ENCODE results near the gene KASH5. TPM values are rescaled to one million over a fixed set of nuclear protein-coding genes. Genes with fewer than 3 reads are reported as not detected.
"Not testable (repeated sequence)": the region's sequence is repeated elsewhere in the genome, so short reads cannot be mapped to it uniquely, and the experiment has no call there.

Gene KASH5
- polyA plus RNA-seq, 5 donors = not detected

GRCh38 chr19:49436381-49437017 is 48.5 kb downstream of the KASH5 start:
- DNase-seq = no peak

DNA sequence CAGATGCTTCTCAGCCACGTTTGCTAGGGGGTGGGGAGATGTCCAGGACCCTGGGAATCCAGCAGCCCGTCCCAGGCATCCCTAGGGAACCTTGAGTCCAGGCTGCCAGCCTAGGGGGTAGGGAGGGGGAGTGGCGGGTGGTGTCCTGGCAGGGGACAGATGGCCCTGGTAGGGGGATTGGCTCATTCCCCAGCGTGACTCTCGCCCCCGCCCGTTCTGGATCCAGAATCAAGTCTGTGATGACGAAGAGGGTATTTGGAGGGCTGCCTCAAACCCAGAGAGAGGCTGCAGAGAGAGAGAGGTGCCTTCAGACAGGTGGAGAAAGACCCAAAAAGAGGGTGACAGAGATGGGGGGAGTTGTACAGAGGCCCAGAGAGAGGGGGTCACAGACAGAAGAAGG is 49.2 kb downstream of the KASH5 start:
- DNase-seq = no peak

- no peak for DNase-seq
Measured at GRCh38 chr19:49438261-49438660, 50.2 kb downstream of the KASH5 start.

- no peak for DNase-seq
Measured at GRCh38 chr19:49439836-49440235, 51.8 kb downstream of the KASH5 start.

DNA sequence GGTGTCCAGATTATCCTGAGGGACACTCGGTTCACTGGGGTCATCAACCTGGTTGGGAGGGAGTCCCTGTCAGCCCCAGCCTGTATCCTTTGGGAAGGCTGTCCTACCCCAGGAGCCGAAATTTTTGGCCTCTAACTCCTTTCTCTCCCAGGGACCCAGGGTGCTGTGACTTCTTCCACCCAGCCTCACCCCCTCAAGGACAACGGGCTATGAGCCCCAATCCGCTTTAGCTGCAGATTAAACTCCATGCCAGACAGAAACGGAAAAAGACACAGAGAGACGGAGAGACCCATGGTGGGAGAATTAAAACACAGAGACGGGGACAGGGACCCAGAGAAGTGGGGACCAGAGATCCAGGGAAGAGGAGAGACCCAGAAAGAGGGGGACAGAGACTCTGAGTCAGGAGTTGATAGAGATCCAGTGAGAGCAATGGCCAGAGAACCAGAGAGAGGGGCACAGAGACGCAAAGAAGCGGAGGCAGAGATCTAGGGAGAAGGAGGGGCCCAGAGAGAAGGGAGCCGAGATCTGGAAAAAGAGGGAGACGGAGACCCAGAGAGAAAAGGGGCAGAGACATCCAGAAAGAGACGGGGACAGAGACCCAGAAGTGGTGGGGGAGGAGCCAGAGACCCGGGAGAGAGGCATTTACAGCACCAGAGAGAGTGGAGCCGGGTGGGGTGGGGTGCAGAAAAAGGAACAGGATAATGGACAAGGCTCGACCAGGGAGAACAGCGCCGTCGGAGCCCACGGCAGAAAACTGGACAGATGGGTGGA is 52.6 kb downstream of the KASH5 start:
- DNase-seq = no peak

GRCh38 chr19:49441210-49441959 is 53.3 kb downstream of the KASH5 start, which contains the start of gene SLC17A7:
Gene SLC17A7, minus strand, starts transcription at chr19:49441527. Its CDS starts 148 bp downstream, at chr19:49441379.
- no peak for DNase-seq

DNA sequence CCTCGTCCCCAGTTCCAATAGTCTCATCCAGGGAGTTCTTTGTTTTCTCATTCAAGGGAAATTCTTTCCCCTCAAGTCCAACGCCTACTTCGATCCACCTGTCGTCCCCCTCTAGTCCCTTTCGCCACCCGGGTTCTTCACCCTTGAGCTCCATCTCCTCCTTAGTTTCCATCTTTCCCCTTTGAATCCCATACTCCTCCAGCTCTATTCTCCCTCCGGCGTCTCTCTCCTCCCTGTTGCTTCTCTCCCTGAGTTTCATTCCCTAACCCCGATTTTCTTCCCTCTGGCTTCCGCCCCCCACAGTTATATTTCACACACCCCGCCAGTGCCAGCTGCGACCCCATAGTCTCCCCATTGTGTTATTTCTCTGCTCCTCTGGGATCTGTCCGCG is 53.9 kb downstream of the KASH5 start:
- no peak for DNase-seq

DNA sequence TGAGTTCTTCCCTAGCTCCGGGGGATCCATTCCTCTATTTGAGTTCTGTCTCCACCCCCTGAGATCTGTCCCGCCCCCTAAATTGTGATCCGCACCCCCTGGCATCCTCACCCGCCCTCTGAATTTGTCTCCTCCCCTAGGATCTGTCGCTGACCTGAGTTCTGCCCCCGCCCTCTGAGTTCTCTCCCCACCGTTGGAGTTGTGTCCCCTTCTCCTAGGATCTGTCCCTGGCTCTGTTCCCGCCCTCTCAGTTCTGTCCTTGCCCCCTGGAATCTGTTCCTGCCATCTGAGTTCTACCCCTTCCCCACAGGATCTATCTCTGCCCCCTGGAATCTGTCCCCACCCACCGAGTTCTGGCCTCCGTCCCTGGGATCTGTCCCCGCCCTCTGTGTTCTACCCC is 54.3 kb downstream of the KASH5 start:
- no peak for DNase-seq

DNA sequence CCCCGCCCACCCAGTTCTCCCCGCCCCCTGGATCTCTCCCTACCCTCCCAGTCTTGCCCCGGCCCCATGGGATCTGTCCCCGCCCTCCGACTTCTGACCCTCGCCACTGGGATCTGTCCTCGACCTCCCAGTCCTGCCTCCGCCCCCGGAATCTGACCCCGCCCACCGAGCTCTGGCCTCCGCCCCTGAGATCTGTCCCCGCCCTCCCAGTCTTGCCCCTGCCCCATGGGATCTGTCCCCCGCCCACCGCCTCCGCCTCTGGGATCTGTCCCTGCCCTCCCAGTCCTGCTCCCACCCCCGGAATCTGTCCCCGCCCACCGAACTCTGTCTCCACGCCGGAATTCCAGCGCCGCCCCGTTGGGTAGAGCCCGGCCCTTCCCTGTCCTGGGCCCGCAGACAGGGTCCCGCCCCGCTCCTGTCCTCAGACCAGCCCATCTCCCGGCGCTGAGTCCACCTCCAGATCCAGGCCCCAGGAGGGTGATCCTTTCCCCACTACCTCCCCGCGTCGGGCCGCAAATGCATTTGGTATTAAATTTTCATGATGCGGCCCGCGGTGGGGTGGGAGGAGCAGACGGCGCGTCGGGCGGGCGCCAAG is 54.8 kb downstream of the KASH5 start:
- DNase-seq = peak; percentile 79 to 81

GRCh38 chr19:49443366-49444099 is 55.5 kb downstream of the KASH5 start:
- peak; percentile 93 to 95 for DNase-seq

DNA sequence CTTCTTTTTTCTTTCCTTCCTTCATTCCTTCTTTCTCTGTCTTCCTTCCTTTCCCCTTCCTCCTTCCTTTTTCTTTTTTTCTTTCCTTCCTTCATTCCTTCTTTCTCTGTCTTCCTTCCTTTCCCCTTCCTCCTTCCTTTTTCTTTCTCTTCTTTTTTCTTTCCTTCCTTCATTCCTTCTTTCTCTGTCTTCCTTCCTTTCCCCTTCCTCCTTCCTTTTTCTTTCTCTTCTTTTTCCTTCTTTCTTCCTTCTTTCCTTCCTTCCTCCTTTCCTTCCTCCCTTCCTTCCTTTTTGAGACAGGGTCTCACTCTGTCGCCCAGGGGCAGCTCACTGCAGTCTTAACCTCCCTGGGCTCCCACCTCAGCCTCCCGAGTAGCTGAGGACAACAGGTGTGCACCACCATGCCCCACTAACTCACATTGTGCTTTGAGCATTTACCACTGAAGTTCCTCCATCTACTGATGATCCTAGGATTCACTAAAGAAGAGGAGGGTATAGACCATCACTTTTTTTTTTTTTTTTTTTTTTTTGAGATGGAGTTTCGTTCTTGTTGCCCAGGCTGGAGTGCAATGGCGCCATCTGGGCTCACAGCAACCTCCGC is 56.2 kb downstream of the KASH5 start:
- not testable (repeated sequence) for DNase-seq

- DNase-seq = no peak
Measured at GRCh38 chr19:49445997-49446396, 57.9 kb downstream of the KASH5 start.

- no peak for DNase-seq
Measured at GRCh38 chr19:49447485-49448431, 59.7 kb downstream of the KASH5 start.

DNA sequence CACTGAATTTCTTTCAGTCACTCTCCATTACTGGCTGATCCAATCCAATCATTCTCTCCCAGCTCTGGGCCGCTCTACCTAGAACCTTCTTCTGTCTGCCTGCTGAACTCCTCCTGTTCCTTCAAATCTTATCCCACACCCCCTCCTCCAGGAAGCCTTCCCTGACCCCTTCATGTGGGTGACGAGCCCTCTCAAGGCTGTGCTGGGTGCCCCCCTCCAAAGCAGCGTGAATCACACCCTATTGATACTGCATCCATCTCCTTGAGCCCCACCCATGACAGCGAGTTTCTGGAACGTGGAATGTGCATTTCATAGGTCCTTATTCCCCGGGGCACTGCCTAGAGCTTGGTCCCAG is 60.4 kb downstream of the KASH5 start:
- DNase-seq = no peak

DNA sequence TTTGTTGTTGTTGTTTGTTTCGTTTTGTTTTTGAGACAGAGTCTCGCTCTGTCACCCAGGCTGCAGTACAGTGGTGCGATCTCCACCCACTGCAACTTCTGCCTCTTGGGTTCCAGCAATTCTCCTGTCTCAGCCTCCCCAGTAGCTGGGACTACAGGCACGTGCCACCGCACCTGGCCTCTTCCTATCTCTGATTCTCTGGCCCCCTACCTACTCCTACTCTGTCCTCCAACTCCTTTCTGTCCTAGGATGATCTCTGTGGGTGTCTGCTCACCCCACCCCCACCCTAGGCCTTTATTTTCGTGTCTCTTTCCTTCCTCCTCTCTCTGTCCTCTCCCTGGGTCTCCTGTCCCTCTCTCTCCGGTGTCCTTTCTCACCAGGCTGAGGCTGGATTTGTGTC is 62.4 kb downstream of the KASH5 start:
- DNase-seq = no peak

DNA sequence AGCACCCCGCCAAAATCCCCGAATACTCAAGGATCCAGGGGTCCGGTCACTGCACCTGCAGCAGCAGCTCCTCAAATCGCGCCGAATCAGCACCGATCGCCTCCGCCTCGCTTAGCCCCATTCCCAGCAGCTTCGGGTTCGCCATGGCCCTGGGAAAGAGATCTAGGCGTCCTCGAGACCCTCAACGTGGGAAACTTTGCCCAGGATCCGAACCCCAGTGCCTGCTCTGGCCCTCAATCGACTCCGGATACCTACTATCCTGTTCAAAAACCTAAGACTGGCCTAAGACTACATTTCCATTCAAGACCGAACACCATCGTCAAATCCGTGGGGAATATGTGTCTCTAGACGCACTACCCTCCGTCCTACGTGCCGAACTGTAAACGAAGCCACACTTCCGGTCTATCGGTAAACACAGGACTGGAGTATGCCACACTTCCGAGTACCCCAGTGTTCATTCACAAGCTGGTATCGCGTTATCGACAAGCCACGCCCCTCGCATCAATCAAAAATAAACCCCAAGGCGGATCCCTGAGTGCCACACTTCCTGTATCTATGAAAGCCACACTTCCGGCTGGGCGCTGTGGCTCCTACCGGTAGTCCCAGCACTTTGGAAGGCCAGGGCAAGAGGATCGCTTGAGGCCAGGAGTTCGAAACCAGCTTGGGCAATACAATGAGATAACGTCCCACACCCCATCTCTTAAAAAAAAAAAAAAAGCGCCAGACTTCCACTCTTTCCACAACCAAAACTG is 63.6 kb downstream of the KASH5 start, which contains the start of gene PIH1D1:
TSS of gene PIH1D1 (minus strand) at position 385 of the 752 bp plus-strand sequence. CDS start at position 145, 240 bp downstream.
- peak; percentile 96 to 98 for DNase-seq

DNA sequence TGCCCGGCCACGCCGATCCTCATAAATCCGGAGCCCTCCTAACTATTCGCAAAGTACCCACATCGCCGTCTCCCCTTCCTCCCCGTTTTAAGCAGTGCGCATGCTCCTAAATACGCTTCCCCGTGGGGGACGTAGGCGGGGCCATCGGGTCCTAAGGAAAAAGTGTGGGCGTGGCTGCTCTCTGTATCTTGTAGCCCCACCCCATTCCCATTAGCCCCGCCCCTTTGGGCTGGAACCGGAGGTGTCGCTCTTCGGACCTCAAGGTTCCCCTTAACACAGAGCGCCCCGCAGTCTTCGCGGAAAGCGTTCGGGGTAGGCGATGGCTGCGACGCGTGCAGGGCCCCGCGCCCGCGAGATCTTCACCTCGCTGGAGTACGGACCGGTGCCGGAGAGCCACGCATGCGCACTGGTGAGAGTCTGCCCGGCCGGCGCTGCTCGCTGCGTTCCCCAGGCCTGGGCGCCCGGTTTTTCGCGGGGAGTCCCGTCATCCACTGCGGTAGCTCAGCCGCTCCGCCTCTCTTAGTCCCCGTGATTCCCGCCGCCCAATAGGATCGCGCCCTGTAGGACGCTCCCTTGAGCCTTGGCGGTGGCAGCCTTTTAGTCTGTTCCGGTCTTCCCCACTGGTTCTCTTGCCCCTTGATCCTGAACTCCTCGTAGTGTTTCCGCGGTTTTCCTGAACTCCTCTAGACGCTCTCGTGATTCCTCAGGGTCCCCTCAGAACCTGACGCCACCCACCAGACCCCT is 65.1 kb downstream of the KASH5 start, which contains the start of gene ALDH16A1:
TSS of gene ALDH16A1 (plus strand) at position 213 of the 744 bp plus-strand sequence. CDS start at position 320, 107 bp downstream.
- DNase-seq = peak; percentile 97 to 98

DNA sequence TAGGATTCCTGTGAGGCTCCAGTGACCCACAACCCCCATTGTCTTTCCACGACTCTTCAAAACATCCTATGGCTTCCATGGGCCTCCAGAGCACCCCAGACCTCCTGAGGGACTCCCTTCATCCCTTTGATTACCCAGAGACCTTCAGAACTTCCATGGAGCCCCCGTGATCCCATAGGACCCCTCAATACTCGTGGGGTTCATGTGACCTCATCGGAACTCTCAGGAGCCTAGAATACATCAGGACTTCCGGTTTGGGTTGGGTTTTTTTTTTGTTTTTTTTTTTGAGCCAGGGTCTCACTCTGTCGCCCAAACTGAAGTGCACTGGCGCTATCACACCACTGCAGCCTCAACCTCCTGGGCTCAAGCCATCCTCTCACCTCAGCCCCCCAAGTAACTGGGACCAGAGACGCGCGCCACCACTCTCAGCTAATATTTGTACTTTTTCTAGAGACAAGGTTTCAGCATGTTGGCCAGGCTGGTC is 65.8 kb downstream of the KASH5 start:
- no peak for DNase-seq

Measured in right lung (tissue), 5 donors.